Measurements from ENCODE around the gene CFAP74.

CFAP74 gene, protein sequence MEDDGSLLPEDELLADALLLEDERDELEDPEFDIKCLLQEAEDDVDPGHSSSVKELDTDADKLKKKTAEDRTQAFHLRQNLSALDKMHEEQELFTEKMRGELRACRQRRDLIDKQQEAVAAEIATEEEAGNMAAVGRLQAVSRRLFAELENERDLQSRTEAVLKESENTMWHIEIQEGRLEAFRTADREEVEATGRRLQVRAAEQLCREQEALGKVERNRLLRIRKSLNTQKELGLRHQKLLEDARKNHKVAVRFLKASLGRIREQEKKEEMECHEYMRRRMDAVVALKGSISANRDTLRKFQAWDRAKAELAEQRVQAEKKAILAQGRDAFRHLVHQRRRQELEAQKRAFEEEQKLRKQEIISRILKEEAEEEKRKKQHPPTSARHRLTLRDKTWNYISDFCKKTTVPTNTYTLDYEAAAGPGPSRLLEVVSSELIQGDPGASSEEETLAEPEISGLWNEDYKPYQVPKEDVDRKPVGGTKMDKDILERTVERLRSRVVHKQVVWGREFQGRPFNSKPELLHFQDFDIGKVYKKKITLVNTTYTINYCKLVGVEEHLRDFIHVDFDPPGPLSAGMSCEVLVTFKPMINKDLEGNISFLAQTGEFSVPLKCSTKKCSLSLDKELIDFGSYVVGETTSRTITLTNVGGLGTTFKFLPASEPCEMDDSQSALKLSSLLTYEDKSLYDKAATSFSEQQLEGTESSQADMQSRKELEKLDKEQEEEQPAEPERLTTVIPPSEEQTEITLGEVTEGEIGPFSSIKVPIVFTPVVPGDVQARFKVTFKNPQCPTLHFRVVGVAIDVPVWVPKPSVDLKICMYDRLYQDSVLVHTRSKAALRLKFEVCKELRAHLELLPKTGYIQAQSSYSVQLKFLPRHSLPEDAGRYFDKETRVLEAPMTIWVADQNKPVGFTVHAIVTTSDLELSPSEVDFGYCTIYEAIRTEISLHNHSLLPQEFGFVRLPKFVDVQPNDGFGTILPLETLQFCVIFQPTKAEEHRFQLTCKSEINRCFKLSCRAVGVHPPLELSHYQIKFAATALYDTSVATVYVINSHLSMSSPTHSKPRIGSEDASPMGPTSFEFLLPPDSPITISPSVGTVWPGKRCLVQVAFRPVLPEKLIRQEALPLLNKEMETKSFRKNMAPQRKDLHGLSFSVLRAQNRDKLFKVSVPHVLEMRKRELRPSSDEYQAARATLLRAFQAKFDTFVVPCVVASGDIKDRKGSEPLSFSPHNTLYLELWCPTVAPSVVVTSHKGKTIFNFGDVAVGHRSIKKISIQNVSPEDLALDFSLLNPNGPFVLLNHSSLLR (N-terminal part only)

DNA sequence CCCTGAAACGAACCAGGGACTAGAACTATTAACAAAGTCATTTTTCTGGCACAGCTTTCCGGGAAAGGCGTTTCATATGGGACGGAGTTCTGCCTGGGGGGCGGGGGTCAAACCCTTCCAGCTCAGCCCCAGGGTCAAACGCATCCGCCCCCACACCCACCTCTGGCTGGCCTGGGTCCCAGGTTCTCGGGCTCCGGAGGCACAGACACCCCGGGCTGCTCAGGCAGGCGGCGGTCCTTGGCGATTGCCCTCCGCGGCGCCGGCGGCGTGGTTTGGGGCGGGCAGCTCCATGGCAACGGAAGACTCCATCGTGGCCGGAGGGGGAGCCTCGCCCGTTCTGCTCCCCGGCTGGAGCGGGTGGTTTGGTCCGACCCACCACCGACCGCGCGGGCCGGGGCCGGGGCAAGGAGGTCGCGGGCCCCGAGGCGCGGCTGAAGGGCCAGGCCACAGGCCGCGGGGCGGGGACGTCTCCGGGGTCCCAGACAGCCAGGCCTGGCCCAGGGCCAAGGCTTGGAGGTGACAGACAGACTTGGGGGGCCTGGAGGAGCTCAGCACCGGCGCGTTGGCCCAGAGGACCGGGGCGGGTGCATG is at the start of gene CFAP74:
Gene CFAP74, minus strand, starts transcription at position 246 of the 591 bp plus-strand sequence. CDS start 12,830 bp downstream, outside the sequence.
- H3K27me3 ChIP-seq (ENCODE audit: insufficient read depth, low read length, poor library complexity): no peaks in the 10 kb centered on the region
- H2AFZ ChIP-seq (ENCODE audit: low read depth, low read length): no peak within 1 kb of the TSS
- no peaks in the 10 kb centered on the region for H3K9me3 ChIP-seq (ENCODE audit: insufficient read depth, low read length, severe bottlenecking)
- no peak for ATAC-seq (ENCODE audit: insufficient read depth, low read depth)
- H3K79me2 ChIP-seq (ENCODE audit: insufficient read depth, low read length): no peaks in the 10 kb centered on the region
- TF ChIP-seq, protein P1, sequence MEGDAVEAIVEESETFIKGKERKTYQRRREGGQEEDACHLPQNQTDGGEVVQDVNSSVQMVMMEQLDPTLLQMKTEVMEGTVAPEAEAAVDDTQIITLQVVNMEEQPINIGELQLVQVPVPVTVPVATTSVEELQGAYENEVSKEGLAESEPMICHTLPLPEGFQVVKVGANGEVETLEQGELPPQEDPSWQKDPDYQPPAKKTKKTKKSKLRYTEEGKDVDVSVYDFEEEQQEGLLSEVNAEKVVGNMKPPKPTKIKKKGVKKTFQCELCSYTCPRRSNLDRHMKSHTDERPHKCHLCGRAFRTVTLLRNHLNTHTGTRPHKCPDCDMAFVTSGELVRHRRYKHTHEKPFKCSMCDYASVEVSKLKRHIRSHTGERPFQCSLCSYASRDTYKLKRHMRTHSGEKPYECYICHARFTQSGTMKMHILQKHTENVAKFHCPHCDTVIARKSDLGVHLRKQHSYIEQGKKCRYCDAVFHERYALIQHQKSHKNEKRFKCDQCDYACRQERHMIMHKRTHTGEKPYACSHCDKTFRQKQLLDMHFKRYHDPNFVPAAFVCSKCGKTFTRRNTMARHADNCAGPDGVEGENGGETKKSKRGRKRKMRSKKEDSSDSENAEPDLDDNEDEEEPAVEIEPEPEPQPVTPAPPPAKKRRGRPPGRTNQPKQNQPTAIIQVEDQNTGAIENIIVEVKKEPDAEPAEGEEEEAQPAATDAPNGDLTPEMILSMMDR (IDR thresholded peaks at IDR 0.05; ENCODE audit: borderline replicate concordance, extremely low read depth, low read length, poor library complexity, severe bottlenecking): no peak
- no peak for TF ChIP-seq EZH2 (IDR thresholded peaks at IDR 0.05; ENCODE audit: borderline replicate concordance, low read depth, low read length, severe bottlenecking)
- no peaks in the 10 kb centered on the region for H3K4me1 ChIP-seq (ENCODE audit: insufficient read depth, low read length)
- H3K27ac ChIP-seq (ENCODE audit: low read length): no peak within 1 kb of the TSS
- no peak within 1 kb of the TSS for H3K4me2 ChIP-seq (ENCODE audit: insufficient read depth, low read length)
- H3K4me3 ChIP-seq (ENCODE audit: low read depth in 1 of 2, low read length in 2 of 2): no peak within 1 kb of the TSS
- H3K36me3 ChIP-seq (ENCODE audit: insufficient read depth, low read length): no peaks in the 10 kb centered on the region
- H4K20me1 ChIP-seq (ENCODE audit: insufficient read depth, low read length): no peaks in the 10 kb centered on the region
- H3K9ac ChIP-seq (ENCODE audit: low read depth, low read length): no peak within 1 kb of the TSS
- DNase-seq: no peak

DNA sequence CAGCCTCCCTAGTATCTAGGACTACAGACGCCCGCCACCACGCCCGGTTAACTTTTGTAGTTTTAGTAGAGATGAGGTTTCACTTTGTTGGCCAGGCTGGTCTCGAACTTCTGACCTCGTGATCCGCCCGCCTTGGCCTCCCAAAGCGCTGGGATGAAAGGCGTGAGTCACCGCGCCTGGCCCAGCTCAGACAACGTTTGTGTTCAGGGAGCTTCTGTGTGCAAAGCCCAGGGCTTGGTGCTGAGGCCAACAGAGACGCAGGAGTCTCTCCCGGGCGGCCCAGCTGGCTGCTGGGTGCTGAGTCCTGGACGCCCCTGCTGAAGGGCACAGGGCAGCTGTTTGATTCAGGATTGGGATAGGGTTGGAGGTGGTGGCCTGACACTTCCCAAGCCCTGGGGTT is 49.6 kb upstream of the CFAP74 start:
- DNase-seq: no peak
- Histone ChIP-seq H3K79me2 (ENCODE audit: insufficient read depth, low read length) (no peaks in the 10 kb centered on the region), H2AFZ (ENCODE audit: low read depth, low read length) (no peak overlapping the region), H4K20me1 (ENCODE audit: insufficient read depth, low read length) (no peaks in the 10 kb centered on the region; the same call in 1 of the 2 replicates), H3K4me3 (ENCODE audit: low read depth in 1 of 2, low read length in 2 of 2) (no peak overlapping the region), H3K4me1 (ENCODE audit: insufficient read depth, low read length) (no peaks in the 10 kb centered on the region), H3K9me3 (ENCODE audit: insufficient read depth, low read length, severe bottlenecking) (no peaks in the 10 kb centered on the region), H3K27me3 (ENCODE audit: insufficient read depth, low read length, poor library complexity) (no peaks in the 10 kb centered on the region), H3K36me3 (ENCODE audit: insufficient read depth, low read length) (no peaks in the 10 kb centered on the region), H3K27ac (ENCODE audit: low read length) (no peak overlapping the region), H3K4me2 (ENCODE audit: insufficient read depth, low read length) (no peak overlapping the region), H3K9ac (ENCODE audit: low read depth, low read length) (no peak overlapping the region)
- no peak for TF ChIP-seq EZH2 (IDR thresholded peaks at IDR 0.05; ENCODE audit: borderline replicate concordance, low read depth, low read length, severe bottlenecking)
- TF ChIP-seq, protein P1 (IDR thresholded peaks at IDR 0.05; ENCODE audit: borderline replicate concordance, extremely low read depth, low read length, poor library complexity, severe bottlenecking): no peak
- ATAC-seq (ENCODE audit: insufficient read depth, low read depth): no peak

DNA sequence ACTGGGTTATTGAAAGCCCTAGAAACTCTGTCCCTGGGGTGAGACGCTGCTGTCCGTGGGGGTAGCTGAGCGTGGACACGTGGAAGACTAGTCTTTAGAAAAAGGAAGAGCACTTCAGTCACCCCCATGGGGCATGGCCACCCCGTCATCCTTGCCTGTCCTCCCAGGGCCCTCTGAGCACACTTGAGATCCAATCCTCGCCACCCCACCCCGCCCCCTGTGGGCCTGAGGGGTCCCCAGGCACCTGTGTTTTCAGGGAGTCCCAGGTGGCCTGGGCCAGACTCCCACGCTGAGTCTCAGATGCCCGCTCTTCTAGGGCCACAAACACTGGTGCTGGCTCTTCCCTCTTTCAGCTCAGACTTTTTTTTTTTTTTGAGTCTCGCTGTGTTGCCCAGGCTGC is 49.2 kb upstream of the CFAP74 start:
- H3K27me3 ChIP-seq (ENCODE audit: insufficient read depth, low read length, poor library complexity): no peaks in the 10 kb centered on the region
- no peak overlapping the region for H3K9ac ChIP-seq (ENCODE audit: low read depth, low read length)
- no peaks in the 10 kb centered on the region for H3K79me2 ChIP-seq (ENCODE audit: insufficient read depth, low read length)
- no peaks in the 10 kb centered on the region for H3K36me3 ChIP-seq (ENCODE audit: insufficient read depth, low read length)
- no peaks in the 10 kb centered on the region for H3K4me1 ChIP-seq (ENCODE audit: insufficient read depth, low read length)
- H2AFZ ChIP-seq (ENCODE audit: low read depth, low read length): no peak overlapping the region
- H3K27ac ChIP-seq (ENCODE audit: low read length): no peak overlapping the region
- H4K20me1 ChIP-seq (ENCODE audit: insufficient read depth, low read length): no peaks in the 10 kb centered on the region; the same call in 1 of the 2 replicates
- DNase-seq: no peak
- no peak for ATAC-seq (ENCODE audit: insufficient read depth, low read depth)
- H3K4me2 ChIP-seq (ENCODE audit: insufficient read depth, low read length): no peak overlapping the region
- no peak overlapping the region for H3K4me3 ChIP-seq (ENCODE audit: low read depth in 1 of 2, low read length in 2 of 2)
- TF ChIP-seq, protein P1 (IDR thresholded peaks at IDR 0.05; ENCODE audit: borderline replicate concordance, extremely low read depth, low read length, poor library complexity, severe bottlenecking): no peak
- no peak for TF ChIP-seq EZH2 (IDR thresholded peaks at IDR 0.05; ENCODE audit: borderline replicate concordance, low read depth, low read length, severe bottlenecking)
- H3K9me3 ChIP-seq (ENCODE audit: insufficient read depth, low read length, severe bottlenecking): no peaks in the 10 kb centered on the region

Data from DND-41 (cell line).